ENCODE results near the gene TPPP3. TPM values are rescaled to one million over a fixed set of nuclear protein-coding genes. Genes with fewer than 3 reads are reported as not detected.
"Not testable (repeated sequence)": the region's sequence is repeated elsewhere in the genome, so short reads cannot be mapped to it uniquely, and the experiment has no call there.

Gene TPPP3
- total and polyA plus RNA-seq, 3 donors from 2014 or later: 9.5 to 67.6 (median 17.5) TPM

- DNase-seq: no peak
- intact Hi-C loops (cut with DNase I; ENCODE audit: low total_unique reads): no loop called here
Measured at GRCh38 chr16:67384778-67385510, 8.4 kb downstream of the TPPP3 start.

GRCh38 chr16:67383284-67383683 is 10.0 kb downstream of the TPPP3 start:
- no peaks in the 10 kb centered on the region for H3K27me3 ChIP-seq
- intact Hi-C loops (cut with DNase I; ENCODE audit: low total_unique reads): no loop called here
- WGBS, 2 donors: 95% methylated on average over 3 of the region's 3 CpGs
- TF ChIP-seq, protein P1, sequence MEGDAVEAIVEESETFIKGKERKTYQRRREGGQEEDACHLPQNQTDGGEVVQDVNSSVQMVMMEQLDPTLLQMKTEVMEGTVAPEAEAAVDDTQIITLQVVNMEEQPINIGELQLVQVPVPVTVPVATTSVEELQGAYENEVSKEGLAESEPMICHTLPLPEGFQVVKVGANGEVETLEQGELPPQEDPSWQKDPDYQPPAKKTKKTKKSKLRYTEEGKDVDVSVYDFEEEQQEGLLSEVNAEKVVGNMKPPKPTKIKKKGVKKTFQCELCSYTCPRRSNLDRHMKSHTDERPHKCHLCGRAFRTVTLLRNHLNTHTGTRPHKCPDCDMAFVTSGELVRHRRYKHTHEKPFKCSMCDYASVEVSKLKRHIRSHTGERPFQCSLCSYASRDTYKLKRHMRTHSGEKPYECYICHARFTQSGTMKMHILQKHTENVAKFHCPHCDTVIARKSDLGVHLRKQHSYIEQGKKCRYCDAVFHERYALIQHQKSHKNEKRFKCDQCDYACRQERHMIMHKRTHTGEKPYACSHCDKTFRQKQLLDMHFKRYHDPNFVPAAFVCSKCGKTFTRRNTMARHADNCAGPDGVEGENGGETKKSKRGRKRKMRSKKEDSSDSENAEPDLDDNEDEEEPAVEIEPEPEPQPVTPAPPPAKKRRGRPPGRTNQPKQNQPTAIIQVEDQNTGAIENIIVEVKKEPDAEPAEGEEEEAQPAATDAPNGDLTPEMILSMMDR (IDR thresholded peaks at IDR 0.05): no peak
- TF ChIP-seq POLR2A (IDR thresholded peaks at IDR 0.05): no peak
- H3K4me1 ChIP-seq: no peaks in the 10 kb centered on the region
- no peak for DNase-seq
- no peak overlapping the region for H3K4me3 ChIP-seq
- H3K9me3 ChIP-seq: no peaks in the 10 kb centered on the region
- no peak overlapping the region for H3K27ac ChIP-seq
- H3K36me3 ChIP-seq (ENCODE audit: low read depth, missing control alignments): no peaks in the 10 kb centered on the region

More at GRCh38 chr16:67384778-67385510, 8.4 kb downstream of the TPPP3 start:
- no peak overlapping the region for H3K27ac ChIP-seq
- no peaks in the 10 kb centered on the region for H3K9me3 ChIP-seq
- WGBS, 2 donors: 87 to 88% methylated on average over 8 of the region's 8 CpGs
- no peaks in the 10 kb centered on the region for H3K27me3 ChIP-seq
- H3K36me3 ChIP-seq (ENCODE audit: low read depth, missing control alignments): no peaks in the 10 kb centered on the region
- no peak overlapping the region for H3K4me3 ChIP-seq
- no peak for TF ChIP-seq POLR2A (IDR thresholded peaks at IDR 0.05)
- TF ChIP-seq, protein P1 (IDR thresholded peaks at IDR 0.05): no peak
- no peaks in the 10 kb centered on the region for H3K4me1 ChIP-seq

- Histone ChIP-seq H3K9me3 (no peaks in the 10 kb centered on the region), H3K27me3 (no peaks in the 10 kb centered on the region), H3K4me3 (no peak overlapping the region), H3K27ac (no peak overlapping the region), H3K36me3 (ENCODE audit: low read depth, missing control alignments) (no peaks in the 10 kb centered on the region), H3K4me1 (no peaks in the 10 kb centered on the region)
- TF ChIP-seq, protein P1 (IDR thresholded peaks at IDR 0.05): no peak
- TF ChIP-seq POLR2A (IDR thresholded peaks at IDR 0.05): no peak
- intact Hi-C loops (cut with DNase I; ENCODE audit: low total_unique reads): no loop called here
- DNase-seq: no peak
- WGBS, 2 donors: 67 to 90% methylated on average over 1 of the region's 1 CpG
Measured at GRCh38 chr16:67378642-67379041, 14.7 kb downstream of the TPPP3 start.

DNA sequence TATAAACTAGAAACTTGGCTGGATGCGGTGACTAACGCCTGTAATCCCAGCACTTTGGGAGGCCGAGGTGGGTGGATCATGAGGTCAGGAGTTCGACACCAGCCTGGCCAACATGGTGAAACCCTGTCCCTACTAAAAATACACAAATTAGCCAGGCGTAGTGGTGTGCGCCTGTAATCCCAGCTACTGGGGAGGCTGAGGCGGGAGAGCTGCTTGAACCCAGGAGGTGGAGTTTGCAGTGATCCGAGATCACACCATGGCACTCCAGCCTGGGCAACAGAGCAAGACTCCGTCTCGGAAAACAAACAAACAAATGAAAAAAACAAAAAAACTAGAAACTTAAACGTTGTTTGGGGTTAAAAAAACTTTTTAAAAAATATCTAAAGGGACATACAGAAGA is 17.3 kb downstream of the TPPP3 start:
- H3K4me3 ChIP-seq; H3K4me1 ChIP-seq; H3K27ac ChIP-seq; intact Hi-C loops (cut with DNase I; ENCODE audit: low total_unique reads); DNase-seq; H3K9me3 ChIP-seq; H3K27me3 ChIP-seq; H3K36me3 ChIP-seq (ENCODE audit: low read depth, missing control alignments): not testable (repeated sequence)
- WGBS, 2 donors: 91 to 93% methylated on average over 11 of the region's 11 CpGs

- intact Hi-C loops (cut with DNase I; ENCODE audit: low total_unique reads): no loop called here
- no peaks in the 10 kb centered on the region for H3K27me3 ChIP-seq
- no peak overlapping the region for H3K27ac ChIP-seq
- DNase-seq: no peak
- no peak for TF ChIP-seq POLR2A (IDR thresholded peaks at IDR 0.05)
- TF ChIP-seq, protein P1 (IDR thresholded peaks at IDR 0.05): peak in 2 of 3 experiments; percentile 24 to 58
- H3K36me3 ChIP-seq (ENCODE audit: low read depth, missing control alignments): no peaks in the 10 kb centered on the region
- H3K9me3 ChIP-seq: no peaks in the 10 kb centered on the region
- no peak overlapping the region for H3K4me3 ChIP-seq
- H3K4me1 ChIP-seq: no peaks in the 10 kb centered on the region
Measured at GRCh38 chr16:67372664-67373063, 20.6 kb downstream of the TPPP3 start.
